Endothelial cell of umbilical vein (primary cell): ENCODE measurements around the gene KIFC1. TPM values are rescaled to one million over a fixed set of nuclear protein-coding genes. Genes with fewer than 3 reads are reported as not detected.
"Not testable (repeated sequence)": the region's sequence is repeated elsewhere in the genome, so short reads cannot be mapped to it uniquely, and the experiment has no call there.

ENCODE experiments used
- BruUV-seq: library from RNA; stranded (reverse); fragments of 400-500 nt; replicated peaks from 2 replicates; lab custom pipeline; 2021; lab: Mats Ljungman, UMichigan
- CTCF ChIA-PET: fragments of 300-600, 350-600 bp; sonication (Branson Sonifier 250); formaldehyde crosslinking; loops from one replicate; lab custom pipeline; 2021; ENCODE audit warnings: antibody characterized with exemption, inconsistent platforms; lab: Charles Lee
- POLR2A ChIA-PET: fragments of 300-600, 350-600 bp; sonication (Branson Sonifier 250); formaldehyde crosslinking; loops from one replicate; lab custom pipeline; 2021; ENCODE audit warnings: antibody characterized with exemption, inconsistent platforms; lab: Charles Lee
- DNase-seq: peaks from one replicate; pipeline ENCODE4 v3.0.0-alpha.2; 2011; ENCODE audit warnings: low read depth, low spot score
- FAIRE-seq: peaks from 2 replicates; lab custom pipeline; 2011; peaks lifted over from hg19 to GRCh38; lab: Jason Lieb, UNC
- H2AFZ ChIP-seq: 2 replicates; pipeline ENCODE4 v1.6.0; 2012; ENCODE audit warnings: low read depth, low read length, control low read depth, inconsistent platforms
- H3K27ac ChIP-seq: 2 replicates; pipeline ENCODE4 v1.5.1; 2011; ENCODE audit warnings: low read depth, mild to moderate bottlenecking, control low read depth, low read length, moderate library complexity; ENCODE audit not compliant: insufficient read depth
- H3K27me3 ChIP-seq, 2 experiments: 2 replicates each; pipeline versions ENCODE4 v1.6.0 to v1.6.1; 2011; ENCODE audit warnings: low read length in 2 of 2, mixed read lengths in 1 of 2; ENCODE audit not compliant: control insufficient read depth in 2 of 2, insufficient read depth in 2 of 2
- H3K36me3 ChIP-seq, 2 experiments: 2 replicates in 1 of 2; 3 replicates in 1 of 2; pipeline ENCODE4 v1.5.1; 2011; ENCODE audit warnings: low read length in 2 of 2, mild to moderate bottlenecking in 1 of 2, moderate library complexity in 1 of 2; ENCODE audit not compliant: control insufficient read depth in 2 of 2, insufficient read depth in 2 of 2; ENCODE audit errors: extremely low read depth in 1 of 2
- H3K4me1 ChIP-seq: 3 replicates; pipeline ENCODE4 v1.5.1; 2011; ENCODE audit warnings: mild to moderate bottlenecking, low read length; ENCODE audit not compliant: control insufficient read depth, insufficient read depth; ENCODE audit errors: extremely low read depth
- H3K4me2 ChIP-seq: 2 replicates; pipeline ENCODE4 v1.6.1; 2011; ENCODE audit warnings: low read length, control low read depth, mixed read lengths; ENCODE audit not compliant: insufficient read depth
- H3K4me3 ChIP-seq, 3 experiments: fragments of 200-600 bp in 1 of 3; sonication (generic), shearing (Covaris generic) in 1 of 3; replicated peaks in 1 of 3; 2 replicates each; pipeline ENCODE4 v1.5.1; 2011 to 2016; ENCODE audit warnings: control low read depth in 3 of 3, low read length in 3 of 3, mild to moderate bottlenecking in 2 of 3, inconsistent platforms in 1 of 3, low read depth in 1 of 3, moderate library complexity in 1 of 3; ENCODE audit not compliant: insufficient read depth in 1 of 3
- H3K79me2 ChIP-seq: 2 replicates; pipeline ENCODE4 v1.6.0; 2012; ENCODE audit warnings: low read length, inconsistent platforms; ENCODE audit not compliant: control insufficient read depth, insufficient read depth
- H3K9ac ChIP-seq: replicated peaks from 2 replicates; pipeline ENCODE3; 2011; ENCODE audit warnings: low read length, control low read depth; ENCODE audit not compliant: insufficient read depth; ENCODE audit errors: extremely low read depth
- H3K9me1 ChIP-seq: replicated peaks from 3 replicates; pipeline ENCODE4 v1.6.0; 2011; ENCODE audit warnings: mild to moderate bottlenecking, low read length; ENCODE audit not compliant: control insufficient read depth, insufficient read depth; ENCODE audit errors: extremely low read depth
- H3K9me3 ChIP-seq: replicated peaks from 2 replicates; pipeline ENCODE4 v1.5.1; 2012; ENCODE audit warnings: low read length, inconsistent platforms; ENCODE audit not compliant: control insufficient read depth, insufficient read depth
- H4K20me1 ChIP-seq: replicated peaks from 2 replicates; pipeline ENCODE3; 2011; ENCODE audit warnings: mild to moderate bottlenecking, low read length; ENCODE audit not compliant: control insufficient read depth, insufficient read depth; ENCODE audit errors: extremely low read depth
- EZH2 ChIP-seq: IDR thresholded peaks from 2 replicates; pipeline ENCODE4 v1.6.1; 2012; ENCODE audit warnings: borderline replicate concordance, low read depth, mild to moderate bottlenecking, moderate library complexity, low read length, inconsistent platforms; ENCODE audit not compliant: severe bottlenecking
- dilution Hi-C: fragments of 300-500 bp; cut with MboI; formaldehyde crosslinking; loops from one replicate; pipeline ENCODE4 v1.15.0; 2019; ENCODE audit warnings: low sequenced_read_pairs; ENCODE audit not compliant: extremely low pct_ligation_motif_present
- intact Hi-C: fragments of 100-400 bp; cut with micrococcal nuclease; formaldehyde crosslinking; loops from one replicate; pipeline ENCODE4 v1.10.0; 2022
- polyA plus RNA-seq, 4 experiments: library from polyadenylated mRNA; depleted of rRNA in 3 of 4; stranded (reverse) in 3 of 4; unstranded in 1 of 4; fragments of >200 nt; gene quantifications; 2 replicates each; pipeline versions ENCODE4 v1.2.1 to v1.2.3, GENCODE V29; 2011 to 2012; ENCODE audit warnings: missing spikeins in 1 of 4
- total RNA-seq: library from RNA; stranded (reverse); gene quantifications from 2 replicates; pipeline ENCODE4 v1.2.3, GENCODE V29; 2021

The KIFC1 gene
- total and polyA plus RNA-seq, 2 donors (not counting 3 experiments of a cell fraction or from before 2014, with no cell fraction given), result 39.3 to 63.4 TPM

DNA sequence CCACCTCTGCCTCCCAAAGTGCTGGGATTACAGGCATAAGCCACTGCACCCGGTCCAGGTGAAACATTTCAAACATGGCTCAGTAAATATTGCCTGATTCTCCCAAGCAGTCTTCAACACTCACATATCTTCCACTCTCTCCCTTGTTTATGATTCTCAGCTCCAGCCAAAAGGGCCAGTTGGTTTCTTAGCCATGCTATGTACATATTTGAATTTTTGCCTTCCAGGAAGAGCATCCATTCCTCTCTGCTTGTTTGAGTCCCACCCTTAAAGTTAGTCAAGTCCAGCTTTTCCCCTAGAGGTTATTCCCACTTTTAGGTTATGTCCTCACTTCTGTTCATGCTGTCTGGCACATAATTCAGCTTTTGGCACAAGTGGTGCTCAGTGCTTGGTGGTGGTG, 5.9 kb downstream of the KIFC1 start:
- Histone ChIP-seq H3K9me1 (no peaks in the 10 kb centered on the region), H3K27ac (no peak overlapping the region), H2AFZ (no peak overlapping the region), H3K27me3 (no peaks in the 10 kb centered on the region), H3K4me1 (peaks cover 21% of the 10 kb centered on the region), H3K36me3 (peaks cover 2 to 6% of the 10 kb centered on the region in 2 experiments), H3K9me3 (no peaks in the 10 kb centered on the region), H4K20me1 (no peaks in the 10 kb centered on the region), H3K4me3 (no peak overlapping the region), H3K9ac (no peak overlapping the region), H3K4me2 (no peak overlapping the region), H3K79me2 (peaks cover 65% of the 10 kb centered on the region)
- ChIA-PET POLR2A (no interaction called here), CTCF (interaction anchor here (0.7 kb wide), 1 partner anchor 13 kb away, joined by 4 read pairs; the partner anchor contains the start of gene PHF1)
- no peak for DNase-seq
- no TSS peak for BruUV-seq
- no peak for FAIRE-seq
- intact Hi-C loops, result no loop called here
- no peak for TF ChIP-seq EZH2
- dilution Hi-C loops, result no loop called here

DNA sequence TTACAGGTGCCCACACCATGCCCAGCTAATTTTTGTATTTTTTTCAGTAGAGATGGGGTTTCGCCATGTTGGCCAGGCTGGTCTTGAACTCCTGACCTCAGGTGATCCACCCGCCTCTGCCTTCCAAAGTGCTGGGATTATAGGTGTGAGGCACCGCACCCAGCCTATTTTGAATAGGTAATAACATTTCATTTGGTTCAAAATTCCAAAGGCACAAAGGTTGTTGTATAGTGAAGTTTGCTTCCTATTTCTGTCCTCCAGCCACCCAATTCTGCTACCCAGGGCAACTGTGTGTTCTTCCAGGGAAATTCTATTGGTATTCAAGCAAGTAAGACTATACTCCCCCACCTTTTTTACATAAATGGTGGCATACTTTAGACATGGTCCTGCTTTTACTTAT, 7.0 kb downstream of the KIFC1 start:
- Histone ChIP-seq H3K79me2 (peaks cover 54% of the 10 kb centered on the region), H3K4me1 (peaks cover 12% of the 10 kb centered on the region)
- CTCF ChIA-PET, POLR2A ChIA-PET, intact Hi-C loops, H3K4me3 ChIP-seq, dilution Hi-C loops, BruUV-seq, FAIRE-seq, H3K9ac ChIP-seq, H3K36me3 ChIP-seq, H3K9me3 ChIP-seq, H3K27ac ChIP-seq, H3K27me3 ChIP-seq, H2AFZ ChIP-seq, H3K9me1 ChIP-seq, DNase-seq, H3K4me2 ChIP-seq, H4K20me1 ChIP-seq: not testable (repeated sequence)

DNA sequence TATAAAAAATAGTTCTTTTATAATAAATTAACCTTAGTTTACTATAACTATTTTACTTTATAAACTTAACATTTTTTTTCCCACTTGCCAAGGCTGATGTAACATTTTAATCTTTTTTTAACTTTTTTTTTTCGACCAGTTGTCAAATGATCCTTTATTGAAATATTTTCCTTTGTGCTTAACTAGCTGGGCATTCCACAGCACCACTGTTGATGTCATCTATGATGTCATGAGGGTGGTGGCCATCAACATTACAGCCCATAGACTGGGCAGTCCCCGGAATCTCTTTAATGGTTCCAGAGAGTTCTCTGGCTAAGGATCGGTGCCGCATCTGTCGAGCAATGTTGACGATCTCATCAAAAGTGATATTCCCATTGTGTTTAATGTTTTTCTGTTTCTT, 8.3 kb downstream of the KIFC1 start:
- H2AFZ ChIP-seq, FAIRE-seq, H4K20me1 ChIP-seq, DNase-seq, H3K27ac ChIP-seq, H3K9me3 ChIP-seq, H3K27me3 ChIP-seq, H3K9ac ChIP-seq, CTCF ChIA-PET, H3K9me1 ChIP-seq, intact Hi-C loops, H3K4me1 ChIP-seq, POLR2A ChIA-PET, H3K4me3 ChIP-seq, H3K4me2 ChIP-seq, BruUV-seq, dilution Hi-C loops: not testable (repeated sequence)
- H3K79me2 ChIP-seq, result peaks cover 46% of the 10 kb centered on the region
- H3K36me3 ChIP-seq, result peaks cover 13 to 14% of the 10 kb centered on the region in 2 experiments
